ENCODE data around the gene ZNF320. TPM values are rescaled to one million over a fixed set of nuclear protein-coding genes. Genes with fewer than 3 reads are reported as not detected.

The ZNF320 gene
- total and polyA plus RNA-seq, 10 of the 15 experiments (the other 5 are each of a cell fraction or from before 2014, with no cell fraction given), result 0.48 to 9.3 (median 1.3) TPM

DNA sequence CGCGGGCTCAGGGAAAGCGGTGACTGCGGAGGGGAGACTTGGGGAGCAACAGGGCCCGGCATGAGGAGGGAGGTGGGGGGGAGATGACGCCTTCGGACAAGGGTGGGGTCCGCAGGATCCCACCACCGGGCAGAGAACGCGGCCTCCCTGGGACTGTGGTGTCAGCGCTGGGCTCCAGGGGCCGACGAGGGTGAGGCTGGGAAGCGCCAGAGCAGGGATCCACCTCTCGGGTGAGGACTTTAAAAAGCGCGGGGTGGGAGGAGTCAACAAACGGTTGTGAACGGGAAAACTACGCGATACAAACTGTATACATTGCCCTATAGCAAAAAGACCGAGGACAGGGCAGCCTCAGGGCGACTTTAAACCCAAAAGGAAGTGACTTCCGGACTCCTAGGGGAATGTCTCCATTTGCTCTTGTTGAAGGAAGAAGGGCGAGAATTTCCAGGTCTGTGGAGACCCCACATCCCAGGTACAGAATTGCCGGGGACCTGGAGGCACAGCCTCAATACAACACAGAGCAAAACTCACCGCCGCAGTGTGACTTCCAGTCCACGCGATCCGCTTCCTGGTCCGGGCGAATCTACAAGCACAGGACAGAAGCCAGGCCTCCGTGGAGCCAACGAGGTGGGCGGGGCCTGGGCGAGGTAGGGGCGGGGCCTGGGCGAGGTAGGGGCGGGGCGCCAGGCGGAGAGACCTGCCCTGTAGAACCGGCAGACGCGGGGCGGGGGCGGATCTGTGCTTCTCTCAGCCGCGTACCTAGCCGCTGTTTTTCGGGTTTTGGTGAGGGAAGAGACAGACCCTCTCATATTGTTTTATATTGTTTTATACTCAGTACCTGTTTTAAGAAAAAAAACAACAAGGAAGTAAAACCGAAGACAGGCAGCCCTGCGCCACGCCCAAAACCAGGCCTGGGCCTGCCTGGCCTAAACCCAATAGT, 25.7 kb upstream of the ZNF320 start, which contains the start of gene ZNF888:
ZNF888 (minus strand) TSS at position 588 of the 937 bp plus-strand sequence. CDS start 5,555 bp downstream, outside the sequence.
- SMC1A ChIA-PET (ENCODE audit: uncharacterized antibody, unreplicated experiment), result no interaction called here
- intact Hi-C loops (cut with micrococcal nuclease; ENCODE audit: unreplicated experiment), result no loop called here
- peak within 1 kb of the TSS; percentile 89 for H3K9ac ChIP-seq (ENCODE audit: control insufficient read depth, insufficient read depth, low read length)
- FAIRE-seq (no peak), ATAC-seq (peak; percentile 100), DNase-seq (ENCODE audit: low read depth, low spot score) (peak; percentile 57)
- RAD21 ChIA-PET (ENCODE audit: unreplicated experiment), result no interaction called here
- in situ Hi-C loops (cut with MboI), result no loop called here
- CTCF ChIA-PET, result no interaction called here
- peak within 1 kb of the TSS; percentile 83 for H3K27ac ChIP-seq (ENCODE audit: control insufficient read depth, insufficient read depth)
- no peaks in the 10 kb centered on the region for H4K20me1 ChIP-seq (ENCODE audit: control insufficient read depth, insufficient read depth)
- H3K4me3 ChIP-seq, result peak within 1 kb of the TSS; percentile 92
- H3K36me3 ChIP-seq (ENCODE audit: control insufficient read depth in 2 of 2, insufficient read depth in 2 of 2, low read length in 1 of 2), result no peaks in the 10 kb centered on the region; a peak in 1 of 4 replicates
- peaks cover 3% of the 10 kb centered on the region; the same call in 1 of the 2 replicates for H3K4me1 ChIP-seq (ENCODE audit: control insufficient read depth, insufficient read depth, low read length)
- TSS peak; percentile 76 for BruUV-seq (replicated peaks)
- H3K27me3 ChIP-seq (replicated peaks in 1 of 2; ENCODE audit: control insufficient read depth in 2 of 2, insufficient read depth in 2 of 2, low read length in 1 of 2), result no peaks in the 10 kb centered on the region
- H3K79me2 ChIP-seq (ENCODE audit: control insufficient read depth, insufficient read depth, low read length), result no peaks in the 10 kb centered on the region; the same call in 1 of the 2 replicates
- H3K4me2 ChIP-seq (ENCODE audit: control insufficient read depth, insufficient read depth), result peak within 1 kb of the TSS; percentile 82
- POLR2A ChIA-PET, result no interaction called here
- under 1% methylated on average over 46 of the region's 55 CpGs for WGBS (ENCODE audit: insufficient coverage, insufficient replicate concordance, low lambda C conversion rate, missing lambda C conversion rate)
- peak within 1 kb of the TSS; percentile 97 for H2AFZ ChIP-seq (ENCODE audit: control insufficient read depth, low read depth, low read length)
- no peaks in the 10 kb centered on the region; the same call in 2 of the 3 replicates for H3K9me3 ChIP-seq (replicated peaks; ENCODE audit: control insufficient read depth, insufficient read depth, low read length)
- peak; percentile 94; the same call in 1 of the 2 replicates for TF ChIP-seq WRNIP1 (IDR thresholded peaks at IDR 0.05; ENCODE audit: borderline replicate concordance, low read depth, low read length)
- no peak for TF ChIP-seq ZNF24 (IDR thresholded peaks at IDR 0.05)
- peak; percentile 95 for TF ChIP-seq SIN3A (IDR thresholded peaks at IDR 0.05; ENCODE audit: low read depth, low read length)
- no peak for TF ChIP-seq JUNB (IDR thresholded peaks at IDR 0.05)
- TF ChIP-seq NBN (IDR thresholded peaks at IDR 0.05), result peak; percentile 77; the same call in 1 of the 2 replicates
- TF ChIP-seq RAD21 (IDR thresholded peaks at IDR 0.05; ENCODE audit: insufficient read depth, low read depth, low read length), result no peak
- TF ChIP-seq, protein P1, sequence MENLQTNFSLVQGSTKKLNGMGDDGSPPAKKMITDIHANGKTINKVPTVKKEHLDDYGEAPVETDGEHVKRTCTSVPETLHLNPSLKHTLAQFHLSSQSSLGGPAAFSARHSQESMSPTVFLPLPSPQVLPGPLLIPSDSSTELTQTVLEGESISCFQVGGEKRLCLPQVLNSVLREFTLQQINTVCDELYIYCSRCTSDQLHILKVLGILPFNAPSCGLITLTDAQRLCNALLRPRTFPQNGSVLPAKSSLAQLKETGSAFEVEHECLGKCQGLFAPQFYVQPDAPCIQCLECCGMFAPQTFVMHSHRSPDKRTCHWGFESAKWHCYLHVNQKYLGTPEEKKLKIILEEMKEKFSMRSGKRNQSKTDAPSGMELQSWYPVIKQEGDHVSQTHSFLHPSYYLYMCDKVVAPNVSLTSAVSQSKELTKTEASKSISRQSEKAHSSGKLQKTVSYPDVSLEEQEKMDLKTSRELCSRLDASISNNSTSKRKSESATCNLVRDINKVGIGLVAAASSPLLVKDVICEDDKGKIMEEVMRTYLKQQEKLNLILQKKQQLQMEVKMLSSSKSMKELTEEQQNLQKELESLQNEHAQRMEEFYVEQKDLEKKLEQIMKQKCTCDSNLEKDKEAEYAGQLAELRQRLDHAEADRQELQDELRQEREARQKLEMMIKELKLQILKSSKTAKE (IDR thresholded peaks at IDR 0.05; ENCODE audit: low read depth, poor library complexity, severe bottlenecking), result peak; percentile 53
- TF ChIP-seq HDAC2 (IDR thresholded peaks at IDR 0.05), result peak; percentile 47; the same call in 1 of the 2 replicates
- TF ChIP-seq, protein P2, sequence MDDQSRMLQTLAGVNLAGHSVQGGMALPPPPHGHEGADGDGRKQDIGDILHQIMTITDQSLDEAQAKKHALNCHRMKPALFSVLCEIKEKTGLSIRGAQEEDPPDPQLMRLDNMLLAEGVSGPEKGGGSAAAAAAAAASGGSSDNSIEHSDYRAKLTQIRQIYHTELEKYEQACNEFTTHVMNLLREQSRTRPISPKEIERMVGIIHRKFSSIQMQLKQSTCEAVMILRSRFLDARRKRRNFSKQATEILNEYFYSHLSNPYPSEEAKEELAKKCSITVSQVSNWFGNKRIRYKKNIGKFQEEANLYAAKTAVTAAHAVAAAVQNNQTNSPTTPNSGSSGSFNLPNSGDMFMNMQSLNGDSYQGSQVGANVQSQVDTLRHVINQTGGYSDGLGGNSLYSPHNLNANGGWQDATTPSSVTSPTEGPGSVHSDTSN (IDR thresholded peaks at IDR 0.05; ENCODE audit: insufficient replicate concordance, low read depth, low read length), result no peak
- TF ChIP-seq, protein P3, sequence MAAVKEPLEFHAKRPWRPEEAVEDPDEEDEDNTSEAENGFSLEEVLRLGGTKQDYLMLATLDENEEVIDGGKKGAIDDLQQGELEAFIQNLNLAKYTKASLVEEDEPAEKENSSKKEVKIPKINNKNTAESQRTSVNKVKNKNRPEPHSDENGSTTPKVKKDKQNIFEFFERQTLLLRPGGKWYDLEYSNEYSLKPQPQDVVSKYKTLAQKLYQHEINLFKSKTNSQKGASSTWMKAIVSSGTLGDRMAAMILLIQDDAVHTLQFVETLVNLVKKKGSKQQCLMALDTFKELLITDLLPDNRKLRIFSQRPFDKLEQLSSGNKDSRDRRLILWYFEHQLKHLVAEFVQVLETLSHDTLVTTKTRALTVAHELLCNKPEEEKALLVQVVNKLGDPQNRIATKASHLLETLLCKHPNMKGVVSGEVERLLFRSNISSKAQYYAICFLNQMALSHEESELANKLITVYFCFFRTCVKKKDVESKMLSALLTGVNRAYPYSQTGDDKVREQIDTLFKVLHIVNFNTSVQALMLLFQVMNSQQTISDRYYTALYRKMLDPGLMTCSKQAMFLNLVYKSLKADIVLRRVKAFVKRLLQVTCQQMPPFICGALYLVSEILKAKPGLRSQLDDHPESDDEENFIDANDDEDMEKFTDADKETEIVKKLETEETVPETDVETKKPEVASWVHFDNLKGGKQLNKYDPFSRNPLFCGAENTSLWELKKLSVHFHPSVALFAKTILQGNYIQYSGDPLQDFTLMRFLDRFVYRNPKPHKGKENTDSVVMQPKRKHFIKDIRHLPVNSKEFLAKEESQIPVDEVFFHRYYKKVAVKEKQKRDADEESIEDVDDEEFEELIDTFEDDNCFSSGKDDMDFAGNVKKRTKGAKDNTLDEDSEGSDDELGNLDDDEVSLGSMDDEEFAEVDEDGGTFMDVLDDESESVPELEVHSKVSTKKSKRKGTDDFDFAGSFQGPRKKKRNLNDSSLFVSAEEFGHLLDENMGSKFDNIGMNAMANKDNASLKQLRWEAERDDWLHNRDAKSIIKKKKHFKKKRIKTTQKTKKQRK (IDR thresholded peaks at IDR 0.05; ENCODE audit: low read depth, low read length), result no peak
- TF ChIP-seq POLR2AphosphoS2 (IDR thresholded peaks at IDR 0.05; ENCODE audit: low read depth, low read length), result peak; percentile 79; the same call in 1 of the 2 replicates
- 0 out of 2 replicates have a peak, but pooled peaks have one; percentile 12 for TF ChIP-seq YY1 (IDR thresholded peaks at IDR 0.05; ENCODE audit: low read depth, low read length)
- peak; percentile 84 for TF ChIP-seq POLR2A (IDR thresholded peaks at IDR 0.05; ENCODE audit: low read depth, low read length)
- TF ChIP-seq, protein P4, sequence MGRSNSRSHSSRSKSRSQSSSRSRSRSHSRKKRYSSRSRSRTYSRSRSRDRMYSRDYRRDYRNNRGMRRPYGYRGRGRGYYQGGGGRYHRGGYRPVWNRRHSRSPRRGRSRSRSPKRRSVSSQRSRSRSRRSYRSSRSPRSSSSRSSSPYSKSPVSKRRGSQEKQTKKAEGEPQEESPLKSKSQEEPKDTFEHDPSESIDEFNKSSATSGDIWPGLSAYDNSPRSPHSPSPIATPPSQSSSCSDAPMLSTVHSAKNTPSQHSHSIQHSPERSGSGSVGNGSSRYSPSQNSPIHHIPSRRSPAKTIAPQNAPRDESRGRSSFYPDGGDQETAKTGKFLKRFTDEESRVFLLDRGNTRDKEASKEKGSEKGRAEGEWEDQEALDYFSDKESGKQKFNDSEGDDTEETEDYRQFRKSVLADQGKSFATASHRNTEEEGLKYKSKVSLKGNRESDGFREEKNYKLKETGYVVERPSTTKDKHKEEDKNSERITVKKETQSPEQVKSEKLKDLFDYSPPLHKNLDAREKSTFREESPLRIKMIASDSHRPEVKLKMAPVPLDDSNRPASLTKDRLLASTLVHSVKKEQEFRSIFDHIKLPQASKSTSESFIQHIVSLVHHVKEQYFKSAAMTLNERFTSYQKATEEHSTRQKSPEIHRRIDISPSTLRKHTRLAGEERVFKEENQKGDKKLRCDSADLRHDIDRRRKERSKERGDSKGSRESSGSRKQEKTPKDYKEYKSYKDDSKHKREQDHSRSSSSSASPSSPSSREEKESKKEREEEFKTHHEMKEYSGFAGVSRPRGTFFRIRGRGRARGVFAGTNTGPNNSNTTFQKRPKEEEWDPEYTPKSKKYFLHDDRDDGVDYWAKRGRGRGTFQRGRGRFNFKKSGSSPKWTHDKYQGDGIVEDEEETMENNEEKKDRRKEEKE (IDR thresholded peaks at IDR 0.05), result no peak

Data from GM12878 (cell line).